GM12801 (cell line): Measurements from ENCODE around the gene MYMK.

Source experiments
- CTCF ChIP-seq: IDR thresholded peaks from one replicate; pipeline ENCODE4 v1.5.1; 2011; ENCODE audit warnings: control low read depth; ENCODE audit not compliant: insufficient read length; ENCODE audit errors: extremely low read depth

The MYMK gene

GRCh38 chr9:133525677-133526076 lies 918 bp upstream of the MYMK start:
- TF ChIP-seq CTCF, result no peak

GRCh38 chr9:133524146-133524545 lies 613 bp downstream of the MYMK start:
- no peak for TF ChIP-seq CTCF

GRCh38 chr9:133523106-133523505 lies 1.7 kb downstream of the MYMK start:
- TF ChIP-seq CTCF, result no peak

- no peak for TF ChIP-seq CTCF
Observed at GRCh38 chr9:133522073-133522910, 2.5 kb downstream of the MYMK start.

- no peak for TF ChIP-seq CTCF
Observed at GRCh38 chr9:133521122-133522072, 3.4 kb downstream of the MYMK start.

- TF ChIP-seq CTCF, result no peak
Observed at GRCh38 chr9:133520121-133520835, 4.5 kb downstream of the MYMK start.

GRCh38 chr9:133519693-133520092 lies 5.1 kb downstream of the MYMK start:
- no peak for TF ChIP-seq CTCF
